Measurements from ENCODE around the gene AHCY. TPM values are rescaled to one million over a fixed set of nuclear protein-coding genes. Genes with fewer than 3 reads are reported as not detected.

The AHCY gene
- total RNA-seq, 1 donor from 2014 or later, result 111 TPM

- no peak for DNase-seq (ENCODE audit: low read depth)
These were observed 21.4 kb upstream of the AHCY start for GRCh38 chr20:34324541-34324940.

- DNase-seq (ENCODE audit: low read depth), result no peak
These were observed 19.3 kb upstream of the AHCY start for GRCh38 chr20:34322267-34323105.

- no peak for DNase-seq (ENCODE audit: low read depth)
These were observed 17.7 kb upstream of the AHCY start for GRCh38 chr20:34320861-34321260.

GRCh38 chr20:34318609-34319443 lies 15.7 kb upstream of the AHCY start:
- DNase-seq (ENCODE audit: low read depth), result peak; percentile 46

- peak; percentile 83 for DNase-seq (ENCODE audit: low read depth)
These were observed 13.2 kb upstream of the AHCY start for GRCh38 chr20:34316196-34316814.

GRCh38 chr20:34315236-34315635 lies 12.1 kb upstream of the AHCY start:
- DNase-seq (ENCODE audit: low read depth), result no peak

GRCh38 chr20:34312544-34313217 lies 9.5 kb upstream of the AHCY start:
- DNase-seq (ENCODE audit: low read depth), result peak; percentile 70

- no peak for DNase-seq (ENCODE audit: low read depth)
These were observed 8.9 kb upstream of the AHCY start for GRCh38 chr20:34312024-34312460.

GRCh38 chr20:34311118-34312023 lies 8.2 kb upstream of the AHCY start:
- DNase-seq (ENCODE audit: low read depth), result no peak

GRCh38 chr20:34310481-34311117 lies 7.4 kb upstream of the AHCY start:
- peak; percentile 60 for DNase-seq (ENCODE audit: low read depth)

GRCh38 chr20:34309691-34310090 lies 6.5 kb upstream of the AHCY start:
- DNase-seq (ENCODE audit: low read depth), result no peak

GRCh38 chr20:34305333-34306230 lies 2.4 kb upstream of the AHCY start:
- DNase-seq (ENCODE audit: low read depth), result no peak

- DNase-seq (ENCODE audit: low read depth), result peak; percentile 27
These were observed 838 bp downstream of the AHCY start for GRCh38 chr20:34302312-34302722.

- DNase-seq (ENCODE audit: low read depth), result no peak
These were observed 1.4 kb downstream of the AHCY start for GRCh38 chr20:34301587-34302311.

GRCh38 chr20:34300809-34301586 lies 2.2 kb downstream of the AHCY start:
- no peak for DNase-seq (ENCODE audit: low read depth)

- peak; percentile 76 for DNase-seq (ENCODE audit: low read depth)
These were observed 2.8 kb downstream of the AHCY start for GRCh38 chr20:34300256-34300806.

GRCh38 chr20:34299556-34300255 lies 3.4 kb downstream of the AHCY start:
- no peak for DNase-seq (ENCODE audit: low read depth)

Data from renal cortical epithelial cell (primary cell).